GM12878 (cell line): ENCODE data around the gene IGSF6. TPM values are rescaled to one million over a fixed set of nuclear protein-coding genes. Genes with fewer than 3 reads are reported as not detected.

ENCODE experiments used
- ATAC-seq: fragments of 200-7000 bp; cut with Tn5 transposase; 3 replicates; pipeline ENCODE4 v1.9.1; 2020; ENCODE audit warnings: mild to moderate bottlenecking, moderate library complexity
- BruUV-seq: library from RNA; stranded (reverse); fragments of 400-500 nt; replicated peaks from 2 replicates; lab custom pipeline; 2021; lab: Mats Ljungman, UMichigan
- CTCF ChIA-PET: fragments of 300-600 bp; sonication (Branson Sonifier 250); formaldehyde crosslinking; extraction: SDS; loops from one replicate; lab custom pipeline; 2021; ENCODE audit warnings: inconsistent platforms; lab: Yijun Ruan, JAX
- POLR2A ChIA-PET: fragments of 350-600 bp; formaldehyde crosslinking; extraction: SDS; loops from one replicate; lab custom pipeline; 2021; ENCODE audit warnings: inconsistent platforms; lab: Charles Lee
- RAD21 ChIA-PET: fragments of 300-600 bp; sonication (Branson Sonifier 250); formaldehyde crosslinking; loops from one replicate; lab custom pipeline; 2023; ENCODE audit warnings: antibody characterized with exemption; ENCODE audit not compliant: unreplicated experiment; lab: Charles Lee
- SMC1A ChIA-PET: fragments of 300-600 bp; sonication (Branson Sonifier 250); formaldehyde crosslinking; loops from one replicate; lab custom pipeline; 2023; ENCODE audit not compliant: unreplicated experiment, uncharacterized antibody; lab: Charles Lee
- DNase-seq: peaks from one replicate; pipeline ENCODE4 v3.0.0-alpha.2; 2011; ENCODE audit warnings: low read depth, low spot score
- FAIRE-seq: peaks from 3 replicates; lab custom pipeline; 2011; peaks lifted over from hg19 to GRCh38; lab: Jason Lieb, UNC
- H2AFZ ChIP-seq: 2 replicates; pipeline ENCODE4 v1.6.0; 2011; ENCODE audit warnings: low read depth, low read length, control low read depth; ENCODE audit not compliant: control insufficient read depth
- H3K27ac ChIP-seq: 2 replicates; pipeline ENCODE4 v1.5.1; 2011; ENCODE audit warnings: control low read depth; ENCODE audit not compliant: control insufficient read depth, insufficient read depth
- H3K27me3 ChIP-seq, 2 experiments: replicated peaks in 1 of 2; 2 replicates each; pipeline versions ENCODE4 v1.6.0 to v1.6.1; 2011; ENCODE audit warnings: low read length in 1 of 2; ENCODE audit not compliant: control insufficient read depth in 2 of 2, insufficient read depth in 2 of 2
- H3K36me3 ChIP-seq, 2 experiments: 2 replicates each; pipeline ENCODE4 v1.5.1; 2011; ENCODE audit warnings: low read length in 1 of 2; ENCODE audit not compliant: control insufficient read depth in 2 of 2, insufficient read depth in 2 of 2
- H3K4me1 ChIP-seq: 2 replicates; pipeline ENCODE4 v1.6.1; 2011; ENCODE audit warnings: mild to moderate bottlenecking, low read length, moderate library complexity, mixed read lengths; ENCODE audit not compliant: control insufficient read depth, insufficient read depth
- H3K4me2 ChIP-seq: 2 replicates; pipeline ENCODE4 v1.6.0; 2011; ENCODE audit warnings: control low read depth; ENCODE audit not compliant: control insufficient read depth, insufficient read depth
- H3K4me3 ChIP-seq: fragments of 200-600 bp; sonication (generic); 2 replicates; pipeline ENCODE4 v1.5.1; 2016
- H3K79me2 ChIP-seq: 2 replicates; pipeline ENCODE4 v1.6.0; 2011; ENCODE audit warnings: low read length; ENCODE audit not compliant: control insufficient read depth, insufficient read depth
- H3K9ac ChIP-seq: 2 replicates; pipeline ENCODE4 v1.8.0; 2011; ENCODE audit warnings: low read length, control low read depth, mixed read lengths; ENCODE audit not compliant: control insufficient read depth, insufficient read depth
- H3K9me3 ChIP-seq: replicated peaks from 3 replicates; pipeline ENCODE4 v1.5.1; 2011; ENCODE audit warnings: mild to moderate bottlenecking, low read length; ENCODE audit not compliant: control insufficient read depth, insufficient read depth
- H4K20me1 ChIP-seq: 2 replicates; pipeline ENCODE4 v1.6.0; 2011; ENCODE audit not compliant: control insufficient read depth, insufficient read depth
- ASH2L ChIP-seq: fragments of 300-600, 200-600 bp; sonication (generic); IDR thresholded peaks from 2 replicates; pipeline ENCODE4 v1.6.1; 2017; ENCODE audit warnings: low read depth, mild to moderate bottlenecking, borderline replicate concordance
- HCFC1 ChIP-seq: fragments of 150-350 bp; IDR thresholded peaks from 2 replicates; pipeline ENCODE4 v1.6.1; 2014; ENCODE audit warnings: low read length
- HDAC2 ChIP-seq: fragments of 200-600 bp; sonication (generic); IDR thresholded peaks from 2 replicates; pipeline ENCODE4 v1.6.1; 2017
- MTA2 ChIP-seq: fragments of 450-650 bp; IDR thresholded peaks from 2 replicates; pipeline ENCODE4 v1.6.1; 2016; ENCODE audit warnings: low read depth, mild to moderate bottlenecking, moderate library complexity
- PAX8 ChIP-seq: fragments of 450-650 bp; IDR thresholded peaks from 2 replicates; pipeline ENCODE4 v1.6.1; 2017; ENCODE audit warnings: mild to moderate bottlenecking, moderate library complexity
- PBX3 ChIP-seq: IDR thresholded peaks from 2 replicates; pipeline ENCODE4 v1.6.1; 2011; ENCODE audit warnings: mild to moderate bottlenecking, low read depth, low read length, moderate library complexity; ENCODE audit not compliant: insufficient replicate concordance
- YBX1 ChIP-seq: fragments of 450-650 bp; IDR thresholded peaks from 2 replicates; pipeline ENCODE4 v1.6.1; 2016; ENCODE audit warnings: antibody characterized with exemption
- ZNF207 ChIP-seq: fragments of 450-650 bp; IDR thresholded peaks from 2 replicates; pipeline ENCODE4 v1.6.1; 2014; ENCODE audit warnings: antibody characterized with exemption, mild to moderate bottlenecking, borderline replicate concordance
- WGBS: methylation state at CpG from one replicate; pipeline ENCODE4 v1.1.6; 2016; ENCODE audit warnings: low lambda C conversion rate; ENCODE audit not compliant: insufficient replicate concordance, insufficient coverage; ENCODE audit errors: missing lambda C conversion rate; 5-methylcytosine and 5-hydroxymethylcytosine counted together
- in situ Hi-C: fragments of 300-500 bp; cut with MboI; formaldehyde crosslinking; loops from 9 replicates; pipeline ENCODE4 v1.14.3; 2018; ENCODE audit warnings: mixed read lengths
- intact Hi-C: fragments of 100-400 bp; cut with micrococcal nuclease; formaldehyde crosslinking; loops from one replicate; pipeline ENCODE4 v1.14.2; 2022; ENCODE audit not compliant: unreplicated experiment
- polyA plus RNA-seq, 11 experiments: library from polyadenylated mRNA; depleted of rRNA in 4 of 11; unstranded in 6 of 11; stranded (reverse) in 5 of 11; fragments of >200 nt; fragmentation: Nextera tagmentation in 4 of 11; fragmentation: Illumina TruSeq in 1 of 11; extraction: Ambion mirVana in 4 of 11; extraction: Trizol in 1 of 11; gene quantifications; 1 replicate in 1 of 11; 2 replicates in 10 of 11; pipeline versions ENCODE4 v1.2.1 to v1.2.3, GENCODE V29; 2011 to 2016; ENCODE audit warnings: inconsistent platforms in 2 of 11, missing spikeins in 2 of 11, low read depth in 1 of 11
- total RNA-seq, 4 experiments: library from RNA; depleted of rRNA in 3 of 4; stranded (reverse); fragments of >200 nt in 3 of 4; fragmentation: Illumina TruSeq in 1 of 4; extraction: Trizol in 1 of 4; gene quantifications; 2 replicates each; pipeline versions ENCODE4 v1.2.1 to v1.2.3, GENCODE V29; 2013 to 2021

The IGSF6 gene
- total and polyA plus RNA-seq, 10 of the 15 experiments (the other 5 are each of a cell fraction or from before 2014, with no cell fraction given), result 0.32 to 1.2 (median 0.72) TPM

DNA sequence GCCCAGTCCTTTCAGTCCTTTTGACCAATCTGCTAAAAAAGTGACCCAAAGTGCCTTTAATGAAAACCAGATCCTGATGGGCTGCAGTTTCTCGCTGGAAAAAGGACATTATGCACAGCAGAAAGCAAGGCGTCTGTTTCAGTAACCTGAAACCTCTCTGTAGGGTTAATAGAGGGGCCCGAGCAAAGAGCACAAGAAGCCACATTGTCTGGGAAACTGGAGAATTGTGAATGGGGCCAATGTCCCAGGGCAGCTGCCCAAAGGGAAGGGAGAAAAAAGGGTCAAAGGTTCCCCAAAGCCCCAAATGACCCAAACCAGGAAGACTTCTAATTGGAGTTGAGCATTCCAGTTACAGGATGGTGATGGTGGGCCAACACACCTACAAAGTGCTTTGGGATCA lies 14.4 kb upstream of the IGSF6 start:
- SMC1A ChIA-PET, result interaction anchor here (1.3 kb wide), 1 partner anchor 43 kb away, joined by 4 read pairs; no protein-coding TSS in a partner anchor
- in situ Hi-C loops, result no loop called here

More for the DNA sequence above, 14.4 kb upstream of the IGSF6 start:
- Histone ChIP-seq H3K27ac (no peak overlapping the region), H3K4me3 (no peak overlapping the region), H3K27me3 (peaks cover 0 to 3% of the 10 kb centered on the region in 2 experiments; a peak in 2 of 4 replicates), H2AFZ (no peak overlapping the region), H3K4me2 (no peak overlapping the region), H3K4me1 (no peaks in the 10 kb centered on the region; the same call in 1 of the 2 replicates), H3K9ac (no peak overlapping the region), H4K20me1 (no peaks in the 10 kb centered on the region), H3K36me3 (no peaks in the 10 kb centered on the region), H3K79me2 (no peaks in the 10 kb centered on the region), H3K9me3 (no peaks in the 10 kb centered on the region)
- intact Hi-C loops, result no loop called here
- ChIA-PET CTCF (interaction anchor here (1.5 to 3.9 kb wide), 2 partner anchors 10 to 26 kb away, joined by 3 to 20 read pairs; no protein-coding TSS in a partner anchor), RAD21 (interaction anchor here (2.1 kb wide), 1 partner anchor 10 kb away, joined by 6 read pairs; no protein-coding TSS in a partner anchor), POLR2A (interaction anchor here (0.6 kb wide), 1 partner anchor 378 kb away, joined by 4 read pairs; no protein-coding TSS in a partner anchor)
- WGBS, result 34% methylated on average over 3 of the region's 3 CpGs
- ATAC-seq (no peak), FAIRE-seq (no peak), DNase-seq (no peak)
- no TSS peak for BruUV-seq
- TF ChIP-seq PAX8 (no peak), MTA2 (no peak), PBX3 (no peak), HDAC2 (no peak), YBX1 (no peak), ASH2L (no peak), HCFC1 (no peak), ZNF207 (no peak)
- TF ChIP-seq, all 136 proteins: peak for 0
